Measurements from ENCODE around the gene PRRC2A.

PRRC2A gene

GRCh38 chr6:31629014-31629413 lies 8.5 kb downstream of the PRRC2A start:
- Histone ChIP-seq H3K27ac (replicated peaks) (no peak overlapping the region), H3K4me3 (replicated peaks; ENCODE audit: insufficient read depth, low read length) (no peak overlapping the region), H3K27me3 (ENCODE audit: insufficient read depth, poor library complexity, severe bottlenecking) (no peaks in the 10 kb centered on the region)
- TF ChIP-seq CTCF (IDR thresholded peaks at IDR 0.05; ENCODE audit: insufficient read depth, low read length), result no peak
- no peak for TF ChIP-seq REST (IDR thresholded peaks at IDR 0.05; ENCODE audit: insufficient replicate concordance, low read depth)
- no peak for TF ChIP-seq GABPA (IDR thresholded peaks at IDR 0.05; ENCODE audit: low read depth)
- TF ChIP-seq POLR2AphosphoS5 (IDR thresholded peaks at IDR 0.05; ENCODE audit: low read depth), result no peak
- TF ChIP-seq SPI1 (IDR thresholded peaks at IDR 0.05; ENCODE audit: borderline replicate concordance, low read depth), result no peak
- no peak for DNase-seq (ENCODE audit: low read depth in 1 of 2, low spot score in 1 of 2)

- 0 out of 2 replicates have a peak, but pooled peaks have one; percentile 16 for TF ChIP-seq POLR2AphosphoS5 (IDR thresholded peaks at IDR 0.05; ENCODE audit: low read depth)
- no peak for TF ChIP-seq GABPA (IDR thresholded peaks at IDR 0.05; ENCODE audit: low read depth)
- no peak for TF ChIP-seq REST (IDR thresholded peaks at IDR 0.05; ENCODE audit: insufficient replicate concordance, low read depth)
- no peak for DNase-seq (ENCODE audit: low read depth in 1 of 2, low spot score in 1 of 2)
- H3K27me3 ChIP-seq (ENCODE audit: insufficient read depth, poor library complexity, severe bottlenecking), result no peaks in the 10 kb centered on the region
- H3K4me3 ChIP-seq (replicated peaks; ENCODE audit: insufficient read depth, low read length), result no peak overlapping the region
- H3K27ac ChIP-seq (replicated peaks), result no peak overlapping the region
These were observed 9.8 kb downstream of the PRRC2A start for GRCh38 chr6:31630177-31630934.

GRCh38 chr6:31631209-31631608 lies 10.7 kb downstream of the PRRC2A start:
- H3K27me3 ChIP-seq (ENCODE audit: insufficient read depth, poor library complexity, severe bottlenecking), result no peaks in the 10 kb centered on the region
- no peak overlapping the region for H3K4me3 ChIP-seq (replicated peaks; ENCODE audit: insufficient read depth, low read length)
- TF ChIP-seq REST (IDR thresholded peaks at IDR 0.05; ENCODE audit: insufficient replicate concordance, low read depth) (no peak), CTCF (IDR thresholded peaks at IDR 0.05; ENCODE audit: insufficient read depth, low read length) (no peak), SPI1 (IDR thresholded peaks at IDR 0.05; ENCODE audit: borderline replicate concordance, low read depth) (no peak), GABPA (IDR thresholded peaks at IDR 0.05; ENCODE audit: low read depth) (no peak), POLR2AphosphoS5 (IDR thresholded peaks at IDR 0.05; ENCODE audit: low read depth) (no peak)
- DNase-seq (ENCODE audit: low read depth in 1 of 2, low spot score in 1 of 2), result no peak
- H3K27ac ChIP-seq (replicated peaks), result no peak overlapping the region
